Measurements from ENCODE around the gene SPTLC1. TPM values are rescaled to one million over a fixed set of nuclear protein-coding genes. Genes with fewer than 3 reads are reported as not detected.

The SPTLC1 gene
- total RNA-seq, 1 donor, result 124 TPM

GRCh38 chr9:92071634-92072033, 43.6 kb downstream of the SPTLC1 start:
- H3K4me2 ChIP-seq (ENCODE audit: insufficient read depth, low read length), result no peak overlapping the region
- no peak overlapping the region for H3K27ac ChIP-seq (ENCODE audit: low read depth, low read length)
- peaks cover 4% of the 10 kb centered on the region for H3K79me2 ChIP-seq (ENCODE audit: insufficient read depth, low read length)
- peaks cover 36% of the 10 kb centered on the region for H3K36me3 ChIP-seq (ENCODE audit: insufficient read depth, low read length)
- TF ChIP-seq CTCF (IDR thresholded peaks at IDR 0.05; ENCODE audit: extremely low read depth, low read depth, low read length), result no peak
- no peak overlapping the region for H2AFZ ChIP-seq (ENCODE audit: low read length)
- no peak overlapping the region for H3K4me3 ChIP-seq (ENCODE audit: insufficient read depth, low read length)
- peaks cover 4% of the 10 kb centered on the region for H4K20me1 ChIP-seq (ENCODE audit: insufficient read depth, low read length)
- H3K9me3 ChIP-seq (ENCODE audit: low read depth, low read length), result no peaks in the 10 kb centered on the region
- DNase-seq (ENCODE audit: insufficient read length, low spot score, missing footprints), result no peak
- H3K27me3 ChIP-seq (ENCODE audit: insufficient read depth, low read length), result no peaks in the 10 kb centered on the region
- no peaks in the 10 kb centered on the region for H3K4me1 ChIP-seq (ENCODE audit: insufficient read depth, low read length)

GRCh38 chr9:92066168-92066567, 49.0 kb downstream of the SPTLC1 start:
- no peak for DNase-seq (ENCODE audit: insufficient read length, low spot score, missing footprints)
- H3K27me3 ChIP-seq (ENCODE audit: insufficient read depth, low read length), result no peaks in the 10 kb centered on the region
- no peak overlapping the region for H3K4me3 ChIP-seq (ENCODE audit: insufficient read depth, low read length)
- no peak overlapping the region for H3K4me2 ChIP-seq (ENCODE audit: insufficient read depth, low read length)
- peaks cover 13% of the 10 kb centered on the region for H3K4me1 ChIP-seq (ENCODE audit: insufficient read depth, low read length)
- peaks cover 51% of the 10 kb centered on the region for H3K36me3 ChIP-seq (ENCODE audit: insufficient read depth, low read length)
- no peaks in the 10 kb centered on the region for H3K9me3 ChIP-seq (ENCODE audit: low read depth, low read length)
- no peak for TF ChIP-seq CTCF (IDR thresholded peaks at IDR 0.05; ENCODE audit: extremely low read depth, low read depth, low read length)
- no peak overlapping the region for H2AFZ ChIP-seq (ENCODE audit: low read length)
- peaks cover 20% of the 10 kb centered on the region for H3K79me2 ChIP-seq (ENCODE audit: insufficient read depth, low read length)
- H3K27ac ChIP-seq (ENCODE audit: low read depth, low read length), result no peak overlapping the region
- H4K20me1 ChIP-seq (ENCODE audit: insufficient read depth, low read length), result no peaks in the 10 kb centered on the region

GRCh38 chr9:92064711-92065110, 50.5 kb downstream of the SPTLC1 start:
- Histone ChIP-seq H3K4me3 (ENCODE audit: insufficient read depth, low read length) (no peak overlapping the region), H3K79me2 (ENCODE audit: insufficient read depth, low read length) (peaks cover 30% of the 10 kb centered on the region), H3K27ac (ENCODE audit: low read depth, low read length) (peak overlapping the region; percentile 35), H2AFZ (ENCODE audit: low read length) (no peak overlapping the region), H3K4me2 (ENCODE audit: insufficient read depth, low read length) (peak overlapping the region; percentile 2), H3K36me3 (ENCODE audit: insufficient read depth, low read length) (peaks cover 43% of the 10 kb centered on the region), H3K4me1 (ENCODE audit: insufficient read depth, low read length) (peaks cover 13% of the 10 kb centered on the region), H3K9me3 (ENCODE audit: low read depth, low read length) (no peaks in the 10 kb centered on the region), H3K27me3 (ENCODE audit: insufficient read depth, low read length) (no peaks in the 10 kb centered on the region), H4K20me1 (ENCODE audit: insufficient read depth, low read length) (no peaks in the 10 kb centered on the region)
- no peak for DNase-seq (ENCODE audit: insufficient read length, low spot score, missing footprints)
- no peak for TF ChIP-seq CTCF (IDR thresholded peaks at IDR 0.05; ENCODE audit: extremely low read depth, low read depth, low read length)

GRCh38 chr9:92061184-92061583, 54.0 kb downstream of the SPTLC1 start:
- Histone ChIP-seq H3K36me3 (ENCODE audit: insufficient read depth, low read length) (peaks cover 21% of the 10 kb centered on the region), H3K27ac (ENCODE audit: low read depth, low read length) (no peak overlapping the region), H3K9me3 (ENCODE audit: low read depth, low read length) (no peaks in the 10 kb centered on the region), H2AFZ (ENCODE audit: low read length) (no peak overlapping the region), H3K4me1 (ENCODE audit: insufficient read depth, low read length) (peaks cover 13% of the 10 kb centered on the region), H3K4me3 (ENCODE audit: insufficient read depth, low read length) (no peak overlapping the region), H3K4me2 (ENCODE audit: insufficient read depth, low read length) (no peak overlapping the region), H4K20me1 (ENCODE audit: insufficient read depth, low read length) (no peaks in the 10 kb centered on the region), H3K27me3 (ENCODE audit: insufficient read depth, low read length) (no peaks in the 10 kb centered on the region), H3K79me2 (ENCODE audit: insufficient read depth, low read length) (peaks cover 33% of the 10 kb centered on the region)
- no peak for TF ChIP-seq CTCF (IDR thresholded peaks at IDR 0.05; ENCODE audit: extremely low read depth, low read depth, low read length)
- no peak for DNase-seq (ENCODE audit: insufficient read length, low spot score, missing footprints)

Measured in osteoblast (primary cell).